HG03025 (cell line): ENCODE data around the gene CDH11.

Experiments used
- ATAC-seq: cut with Tn5 transposase; IDR thresholded peaks from one replicate; pipeline ENCODE4 v1.9.1; 2021; ENCODE audit warnings: mild to moderate bottlenecking, moderate library complexity; ENCODE audit not compliant: unreplicated experiment, low FRiP score

Gene CDH11

GRCh38 chr16:64926476-64926875 is 195.4 kb downstream of the CDH11 start:
- no peak for ATAC-seq

GRCh38 chr16:64925166-64925565 is 196.7 kb downstream of the CDH11 start:
- ATAC-seq = no peak

- ATAC-seq = no peak
Observed at GRCh38 chr16:64924086-64924485, 197.8 kb downstream of the CDH11 start.

DNA sequence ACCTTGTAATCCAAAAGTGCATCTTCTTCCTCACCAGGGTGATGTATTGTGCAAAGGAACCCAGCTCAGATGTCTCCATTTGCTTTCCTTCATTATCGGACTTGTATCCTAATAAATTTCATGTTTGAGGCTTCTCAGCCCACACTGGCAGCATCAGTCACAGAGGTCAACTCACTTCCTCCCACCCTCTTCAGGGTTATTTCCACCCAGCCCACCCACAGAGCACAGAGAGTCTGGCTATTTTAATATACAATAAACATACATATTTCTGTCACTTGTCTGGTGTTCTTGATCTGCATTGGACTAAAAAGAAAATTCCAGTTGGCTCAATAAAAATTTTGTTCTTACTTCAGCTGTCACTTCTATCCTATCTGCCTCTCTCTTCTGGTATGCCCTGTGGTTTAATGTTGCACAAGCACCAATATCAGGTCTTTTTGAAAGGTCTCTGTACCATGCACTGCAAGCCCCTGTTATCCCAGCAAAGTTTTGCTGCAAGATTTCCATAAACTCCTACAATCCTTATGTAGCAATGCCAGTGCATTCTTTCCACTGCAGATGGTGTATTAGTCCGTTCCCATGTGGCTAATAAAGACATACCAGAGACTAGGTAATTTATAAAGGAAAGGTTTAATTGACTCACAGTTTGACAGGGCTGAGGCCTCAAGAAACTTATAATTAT is 201.8 kb downstream of the CDH11 start:
- ATAC-seq = no peak

- no peak for ATAC-seq
Observed at GRCh38 chr16:64919141-64919540, 202.7 kb downstream of the CDH11 start.

DNA sequence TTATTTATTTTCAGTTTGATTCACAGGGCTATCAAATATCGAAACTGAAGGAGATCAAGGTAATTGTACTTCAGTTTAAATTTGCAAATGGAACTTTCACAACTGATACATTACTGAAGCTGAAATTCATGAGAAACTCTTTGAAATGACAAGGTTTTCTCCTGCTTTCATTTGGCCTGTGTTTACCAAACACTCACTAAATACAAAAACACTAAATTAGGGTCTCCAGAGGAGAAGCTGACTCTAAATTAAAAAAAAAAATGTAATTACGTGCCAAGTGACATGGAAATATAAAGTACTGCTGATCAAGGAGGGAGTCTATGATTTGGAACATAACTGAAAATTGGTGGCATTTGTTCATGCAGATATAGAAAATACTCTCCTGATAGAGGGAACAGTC is 205.8 kb downstream of the CDH11 start:
- no peak for ATAC-seq

DNA sequence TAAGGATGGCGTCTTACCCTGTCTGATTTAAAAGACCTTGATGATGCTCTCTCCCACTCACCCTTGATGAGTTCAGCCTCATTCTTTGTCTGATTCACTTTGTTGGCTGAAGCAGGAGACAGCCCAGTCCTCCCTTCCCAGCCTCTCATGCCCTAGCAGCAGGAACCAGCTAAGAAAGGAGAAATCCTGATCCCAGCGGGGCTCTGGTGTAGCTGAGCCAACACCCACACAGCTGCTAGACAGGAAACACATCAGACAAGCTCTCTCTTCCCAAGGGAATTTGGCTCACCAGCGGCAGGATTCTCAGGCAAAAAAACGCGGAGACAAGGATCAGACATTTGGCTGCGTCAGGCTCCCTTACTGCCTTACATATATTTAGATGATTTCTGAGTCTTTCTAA is 211.5 kb downstream of the CDH11 start:
- no peak for ATAC-seq

DNA sequence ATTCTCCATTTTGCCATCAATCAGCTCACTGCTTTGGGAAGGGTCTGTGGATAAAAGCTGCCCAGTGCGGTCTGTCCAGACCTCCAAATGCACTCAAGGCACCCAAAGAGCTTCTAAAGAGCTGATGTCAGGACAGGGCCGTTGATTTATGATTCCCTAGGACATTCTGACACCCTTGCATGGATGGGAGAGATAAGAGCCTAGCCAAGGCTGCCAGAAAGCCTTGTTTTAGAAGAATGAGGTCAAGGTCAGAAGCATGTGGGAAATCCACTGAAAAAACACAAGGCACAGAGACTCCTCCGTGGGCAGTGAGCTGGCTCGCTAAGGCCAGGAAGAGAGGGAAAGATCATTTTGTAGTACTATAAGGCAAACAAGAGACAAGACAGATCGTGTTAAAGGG is 214.0 kb downstream of the CDH11 start:
- ATAC-seq = no peak

DNA sequence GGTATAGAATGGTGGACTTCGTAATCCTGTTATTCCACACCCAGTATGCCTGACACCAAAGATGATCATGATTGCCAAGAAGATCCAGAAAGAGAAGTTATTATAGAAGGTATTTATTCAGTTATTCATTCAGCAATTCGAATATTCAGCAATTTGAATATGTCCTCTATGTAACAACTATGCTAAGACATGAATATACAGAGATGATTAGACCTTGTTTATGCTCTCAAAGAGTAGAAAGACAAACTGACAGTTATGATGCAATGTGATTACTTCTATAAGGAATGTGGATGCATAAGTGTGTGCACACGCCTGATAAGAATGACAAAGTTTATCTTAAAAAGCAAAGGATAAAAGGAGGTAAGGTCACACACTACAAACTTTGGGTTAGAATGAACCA is 218.1 kb downstream of the CDH11 start:
- ATAC-seq = no peak

GRCh38 chr16:64900517-64900916 is 221.3 kb downstream of the CDH11 start:
- ATAC-seq = no peak

- no peak for ATAC-seq
Observed at GRCh38 chr16:64900019-64900418, 221.8 kb downstream of the CDH11 start.

GRCh38 chr16:64898159-64898558 is 223.7 kb downstream of the CDH11 start:
- no peak for ATAC-seq
